Calu3 (cell line): ENCODE results near the gene PTPRR. TPM values are rescaled to one million over a fixed set of nuclear protein-coding genes. Genes with fewer than 3 reads are reported as not detected.

ENCODE experiments used
- BruUV-seq: library from RNA; stranded (reverse); fragments of 400-500 nt; replicated peaks from 2 replicates; lab custom pipeline; 2021; lab: Mats Ljungman, UMichigan
- CTCF ChIA-PET: fragments of 300-600 bp; sonication (Branson Sonifier 250); formaldehyde crosslinking; loops from one replicate; lab custom pipeline; 2022; ENCODE audit warnings: antibody characterized with exemption; lab: Charles Lee
- DNase-seq: peaks from one replicate; pipeline ENCODE4 v3.0.0; 2022
- H3K27ac Mint-ChIP-seq: one replicate; pipeline ENCODE4 v1.8.0; 2022; ENCODE audit warnings: mixed read lengths; ENCODE audit not compliant: unreplicated experiment
- H3K27me3 Mint-ChIP-seq: one replicate; pipeline ENCODE4 v1.8.0; 2022; ENCODE audit warnings: mixed read lengths; ENCODE audit not compliant: unreplicated experiment
- H3K36me3 Mint-ChIP-seq: one replicate; pipeline ENCODE4 v1.8.0; 2022; ENCODE audit warnings: mild to moderate bottlenecking, moderate library complexity, mixed read lengths; ENCODE audit not compliant: insufficient read depth, unreplicated experiment
- H3K4me1 Mint-ChIP-seq: one replicate; pipeline ENCODE4 v1.8.0; 2022; ENCODE audit warnings: mild to moderate bottlenecking, low read depth, mixed read lengths; ENCODE audit not compliant: unreplicated experiment
- H3K4me3 Mint-ChIP-seq: one replicate; pipeline ENCODE4 v1.8.0; 2022; ENCODE audit warnings: mild to moderate bottlenecking, low read depth, moderate library complexity, mixed read lengths; ENCODE audit not compliant: unreplicated experiment
- H3K9me3 Mint-ChIP-seq: one replicate; pipeline ENCODE4 v1.8.0; 2022; ENCODE audit warnings: low read depth, mixed read lengths; ENCODE audit not compliant: unreplicated experiment
- intact Hi-C: fragments of 100-400 bp; cut with micrococcal nuclease; formaldehyde crosslinking; loops from one replicate; pipeline ENCODE4 v1.10.0; 2022; ENCODE audit not compliant: unreplicated experiment
- total RNA-seq: library from RNA; stranded (reverse); gene quantifications from 2 replicates; pipeline ENCODE4 v1.2.3, GENCODE V29; 2022
- TF ChIP-seq, protein P1 (sequence below): fragments of 200-600 bp; IDR thresholded peaks from one replicate; pipeline ENCODE4 v1.8.0; 2022; ENCODE audit warnings: antibody characterized with exemption; ENCODE audit not compliant: unreplicated experiment

Gene PTPRR
- total RNA-seq, 1 experiment from 2014 or later: 39.1 TPM

DNA sequence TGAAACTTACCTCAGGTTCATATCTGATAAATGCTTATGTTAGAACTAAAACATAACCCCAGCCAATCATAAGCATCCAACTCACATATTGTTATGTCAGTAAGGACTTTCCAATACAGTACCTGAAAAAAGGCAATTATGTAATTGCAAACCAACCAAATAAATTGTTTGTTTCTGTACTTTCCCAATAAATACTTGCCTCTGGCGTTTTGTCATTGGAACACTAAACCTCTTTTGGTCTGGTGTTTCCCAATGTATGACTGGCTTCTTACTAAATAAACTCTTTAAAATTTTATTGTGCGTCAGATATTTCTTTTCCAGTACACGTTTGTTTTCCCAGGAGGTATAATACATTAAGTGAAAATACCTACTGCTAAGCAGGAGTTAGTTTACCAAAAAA lies 276.6 kb downstream of the PTPRR start:
- Mint-ChIP-seq H3K27ac (peak overlapping the region; percentile 91), H3K9me3 (no peaks in the 10 kb centered on the region), H3K4me3 (no peak overlapping the region), H3K4me1 (peaks cover 74% of the 10 kb centered on the region), H3K36me3 (peaks cover 42% of the 10 kb centered on the region), H3K27me3 (no peaks in the 10 kb centered on the region)
- CTCF ChIA-PET: no interaction called here
- TF ChIP-seq, protein P1, sequence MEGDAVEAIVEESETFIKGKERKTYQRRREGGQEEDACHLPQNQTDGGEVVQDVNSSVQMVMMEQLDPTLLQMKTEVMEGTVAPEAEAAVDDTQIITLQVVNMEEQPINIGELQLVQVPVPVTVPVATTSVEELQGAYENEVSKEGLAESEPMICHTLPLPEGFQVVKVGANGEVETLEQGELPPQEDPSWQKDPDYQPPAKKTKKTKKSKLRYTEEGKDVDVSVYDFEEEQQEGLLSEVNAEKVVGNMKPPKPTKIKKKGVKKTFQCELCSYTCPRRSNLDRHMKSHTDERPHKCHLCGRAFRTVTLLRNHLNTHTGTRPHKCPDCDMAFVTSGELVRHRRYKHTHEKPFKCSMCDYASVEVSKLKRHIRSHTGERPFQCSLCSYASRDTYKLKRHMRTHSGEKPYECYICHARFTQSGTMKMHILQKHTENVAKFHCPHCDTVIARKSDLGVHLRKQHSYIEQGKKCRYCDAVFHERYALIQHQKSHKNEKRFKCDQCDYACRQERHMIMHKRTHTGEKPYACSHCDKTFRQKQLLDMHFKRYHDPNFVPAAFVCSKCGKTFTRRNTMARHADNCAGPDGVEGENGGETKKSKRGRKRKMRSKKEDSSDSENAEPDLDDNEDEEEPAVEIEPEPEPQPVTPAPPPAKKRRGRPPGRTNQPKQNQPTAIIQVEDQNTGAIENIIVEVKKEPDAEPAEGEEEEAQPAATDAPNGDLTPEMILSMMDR: no peak
- intact Hi-C loops: no loop called here
- no TSS peak for BruUV-seq
- DNase-seq: no peak

DNA sequence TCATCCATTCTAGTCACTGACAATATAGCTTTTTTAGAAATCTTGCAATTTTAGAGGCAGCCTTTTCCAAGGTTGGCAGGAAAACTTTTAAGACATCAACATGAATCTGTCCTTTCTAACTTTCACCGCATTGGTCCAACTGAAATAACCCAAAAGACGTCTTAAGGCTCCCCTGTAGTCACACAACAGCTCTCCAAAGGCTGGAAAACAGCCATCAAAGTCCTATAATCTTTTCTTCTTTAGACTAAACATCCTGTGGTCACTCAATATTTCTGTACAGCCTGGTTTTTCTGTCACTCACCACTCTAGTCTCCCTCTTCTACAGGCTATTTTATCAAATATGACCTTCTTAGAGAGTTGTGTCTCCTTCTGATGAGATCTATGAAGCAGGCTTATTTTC lies 278.8 kb downstream of the PTPRR start:
- no peak overlapping the region for H3K27ac Mint-ChIP-seq
- TF ChIP-seq, protein P1: no peak
- no TSS peak for BruUV-seq
- H3K27me3 Mint-ChIP-seq: no peaks in the 10 kb centered on the region
- CTCF ChIA-PET: no interaction called here
- peaks cover 22% of the 10 kb centered on the region for H3K36me3 Mint-ChIP-seq
- intact Hi-C loops: no loop called here
- peaks cover 52% of the 10 kb centered on the region for H3K4me1 Mint-ChIP-seq
- DNase-seq: no peak
- no peak overlapping the region for H3K4me3 Mint-ChIP-seq
- H3K9me3 Mint-ChIP-seq: no peaks in the 10 kb centered on the region

DNA sequence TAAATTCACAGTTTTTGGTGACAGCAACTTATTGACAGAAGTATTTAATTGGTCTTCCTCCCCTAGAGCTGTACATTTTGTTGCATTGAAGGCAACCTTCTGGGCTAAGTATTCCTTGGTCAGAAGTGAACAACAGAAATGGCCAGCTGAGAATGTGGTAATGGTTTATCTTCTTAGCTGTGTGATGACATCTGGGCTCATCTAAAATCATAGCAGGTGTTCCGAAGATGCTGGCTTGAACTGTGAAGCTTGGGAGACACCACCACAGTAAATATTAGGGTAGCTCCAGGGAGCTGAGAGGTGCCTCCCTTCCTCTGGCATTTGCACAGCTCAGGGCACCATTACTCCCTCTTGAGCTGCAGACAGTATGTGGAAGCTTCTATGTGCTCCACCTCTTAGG lies 279.6 kb downstream of the PTPRR start:
- TF ChIP-seq, protein P1: no peak

DNA sequence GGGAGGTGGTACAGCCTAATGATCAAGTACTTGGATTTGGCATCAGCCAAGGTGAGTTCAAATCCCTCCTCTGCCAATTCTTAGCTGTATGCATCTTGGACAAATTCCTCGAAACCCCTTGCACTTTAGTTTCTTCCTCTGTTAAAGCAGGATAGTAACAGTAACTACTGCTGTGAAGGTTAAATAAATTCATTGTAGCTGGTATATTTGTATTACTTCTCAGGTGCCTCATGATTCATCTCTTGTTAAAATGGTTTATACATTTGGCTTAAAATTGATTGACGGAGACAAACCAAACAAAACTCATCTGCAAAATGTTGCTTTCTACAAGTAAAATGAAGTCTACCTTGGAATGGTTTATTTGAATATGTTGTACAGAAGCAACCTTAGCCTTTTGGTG lies 281.0 kb downstream of the PTPRR start:
- Mint-ChIP-seq H3K9me3 (no peaks in the 10 kb centered on the region), H3K36me3 (peaks cover 32% of the 10 kb centered on the region), H3K4me1 (peaks cover 34% of the 10 kb centered on the region)

More for the DNA sequence above, 279.6 kb downstream of the PTPRR start:
- H3K36me3 Mint-ChIP-seq: peaks cover 19% of the 10 kb centered on the region
- DNase-seq: no peak
- BruUV-seq: no TSS peak
- H3K4me3 Mint-ChIP-seq: no peak overlapping the region
- H3K27me3 Mint-ChIP-seq: no peaks in the 10 kb centered on the region
- peaks cover 44% of the 10 kb centered on the region for H3K4me1 Mint-ChIP-seq
- intact Hi-C loops: no loop called here
- H3K27ac Mint-ChIP-seq: no peak overlapping the region
- CTCF ChIA-PET: no interaction called here
- no peaks in the 10 kb centered on the region for H3K9me3 Mint-ChIP-seq

More for the DNA sequence above, 281.0 kb downstream of the PTPRR start:
- no peak for DNase-seq
- H3K27me3 Mint-ChIP-seq: no peaks in the 10 kb centered on the region
- no peak overlapping the region for H3K4me3 Mint-ChIP-seq
- intact Hi-C loops: no loop called here
- CTCF ChIA-PET: no interaction called here
- no TSS peak for BruUV-seq
- no peak overlapping the region for H3K27ac Mint-ChIP-seq
- TF ChIP-seq, protein P1: no peak
